Amniotic epithelial cell (primary cell): Measurements from ENCODE around the gene ELP1.
"Not testable (repeated sequence)": the region's sequence is repeated elsewhere in the genome, so short reads cannot be mapped to it uniquely, and the experiment has no call there.

ENCODE experiments used
- DNase-seq: peaks from one replicate; pipeline ENCODE4 v3.0.0-alpha.2; 2010; ENCODE audit warnings: low read depth

Gene ELP1

DNA sequence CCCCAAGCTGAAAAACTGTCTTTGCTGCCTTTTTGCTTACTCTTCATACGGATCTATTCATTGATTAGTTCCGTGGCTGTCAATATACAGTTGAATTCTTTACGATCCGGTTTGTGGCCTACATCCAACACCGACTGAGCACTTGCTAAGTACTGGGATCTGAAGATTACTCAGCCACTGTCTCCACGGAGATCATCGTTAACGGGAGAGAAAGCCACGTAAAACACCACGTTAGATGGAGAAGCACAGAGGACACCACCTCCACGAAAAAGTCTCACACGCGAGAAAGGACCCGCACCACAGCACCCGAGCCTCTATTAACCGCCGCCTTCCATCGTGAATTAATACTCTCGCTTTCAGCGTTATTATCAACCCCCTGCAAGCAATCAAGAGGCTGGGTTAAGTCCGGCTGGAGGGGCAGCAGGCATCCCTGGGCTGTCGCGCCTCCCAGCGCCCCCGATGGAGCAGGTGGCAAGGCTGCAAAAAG lies 650 bp downstream of the ELP1 start:
- DNase-seq, result peak; percentile 32

DNA sequence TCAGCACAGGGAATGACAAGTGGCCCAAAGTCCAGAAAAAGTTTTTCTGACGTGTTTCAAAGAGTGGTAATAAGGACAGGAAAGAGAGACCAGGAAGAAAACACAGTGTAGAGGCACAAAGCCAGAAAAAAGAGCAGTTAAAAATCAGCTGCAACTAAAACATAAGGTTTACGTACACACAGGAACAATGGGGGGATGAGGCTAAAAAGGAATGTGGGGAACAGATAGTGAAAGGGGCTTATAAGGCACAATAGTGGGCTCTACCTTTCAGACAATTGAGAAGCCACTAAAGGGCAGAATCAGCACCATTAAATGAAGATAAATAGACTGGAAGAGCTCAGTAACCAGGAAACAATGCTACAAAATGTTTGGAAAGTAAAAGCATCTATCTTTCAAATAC lies 5.5 kb downstream of the ELP1 start:
- no peak for DNase-seq

- DNase-seq, result no peak
These were observed 9.5 kb downstream of the ELP1 start for GRCh38 chr9:108924466-108924865.

GRCh38 chr9:108921200-108921599 lies 12.7 kb downstream of the ELP1 start:
- no peak for DNase-seq

DNA sequence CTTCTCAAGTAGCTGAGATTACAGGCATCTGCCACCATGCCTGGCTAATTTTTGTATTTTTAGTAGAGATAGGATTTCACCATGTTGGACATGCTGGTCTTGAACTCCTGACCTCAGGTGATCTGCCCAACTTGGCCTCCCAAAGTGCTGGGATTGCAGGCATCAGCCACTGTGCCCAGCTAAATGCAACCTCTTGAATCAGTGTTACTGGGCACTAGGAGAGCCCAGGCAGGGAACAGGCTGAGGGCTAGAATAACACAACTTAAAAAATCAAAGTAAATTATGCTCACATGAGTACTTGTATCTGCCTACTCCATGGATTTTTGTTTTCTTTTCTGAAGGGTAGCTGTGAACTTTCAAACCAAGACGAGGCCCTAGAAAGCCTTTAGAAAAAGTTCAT lies 13.5 kb downstream of the ELP1 start:
- DNase-seq, result not testable (repeated sequence)

DNA sequence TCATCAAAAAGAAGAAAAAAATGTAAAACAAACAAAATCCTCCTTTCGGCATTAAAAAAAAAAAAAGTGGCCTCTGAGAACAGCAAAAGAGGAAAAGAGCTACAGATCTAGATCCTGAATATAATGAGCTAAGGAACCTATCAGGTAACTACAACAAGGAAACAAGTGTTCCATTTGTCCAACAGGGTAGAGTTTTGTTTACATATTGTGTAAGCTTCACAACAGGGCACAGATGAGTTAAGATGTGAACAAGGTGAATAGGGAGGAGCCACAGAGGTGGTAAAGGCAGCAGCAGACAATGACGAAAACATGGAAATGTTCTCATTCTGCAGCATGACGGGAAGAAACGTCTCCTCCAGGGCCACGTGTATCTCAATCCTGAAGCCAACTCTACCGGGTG lies 14.4 kb downstream of the ELP1 start:
- no peak for DNase-seq

GRCh38 chr9:108913391-108913790 lies 20.5 kb downstream of the ELP1 start:
- peak; percentile 71 for DNase-seq

- no peak for DNase-seq
These were observed 22.1 kb downstream of the ELP1 start for GRCh38 chr9:108911820-108912219.

DNA sequence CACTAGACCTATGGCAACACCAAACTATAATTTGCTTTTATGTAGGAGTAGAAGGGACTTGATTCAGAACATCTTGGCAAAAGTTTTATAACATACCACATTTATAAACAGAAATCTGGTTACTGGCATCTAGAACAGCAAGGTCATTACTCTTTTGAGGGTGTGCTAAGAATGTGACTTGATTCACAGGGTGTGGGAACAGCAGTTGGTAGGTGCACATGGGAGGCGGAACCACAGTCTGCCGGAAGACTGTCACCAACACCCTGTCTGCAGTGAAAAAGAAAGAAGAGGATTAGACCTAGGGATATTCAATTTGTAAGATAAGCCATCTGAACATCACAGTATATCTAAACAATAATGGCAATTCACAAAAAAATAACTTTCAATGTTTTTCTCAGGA lies 23.0 kb downstream of the ELP1 start:
- no peak for DNase-seq

GRCh38 chr9:108910402-108910801 lies 23.5 kb downstream of the ELP1 start:
- no peak for DNase-seq

DNA sequence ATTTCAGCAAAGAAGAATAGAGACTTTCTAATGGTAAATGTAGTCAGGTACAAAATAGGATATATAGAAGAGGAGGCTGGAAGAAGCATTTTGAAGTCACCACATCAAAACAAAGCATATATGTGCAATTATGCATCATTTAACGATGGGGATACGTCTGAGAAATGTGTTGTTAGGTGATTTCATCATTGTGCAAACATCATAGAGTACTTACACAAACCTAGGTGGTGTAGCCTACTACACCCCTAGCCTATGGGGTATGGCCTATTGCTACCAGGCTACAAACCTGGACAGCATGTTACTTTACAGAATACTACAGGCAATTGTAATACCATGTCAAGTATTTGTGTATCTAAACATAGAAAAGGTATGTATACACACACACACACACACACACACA lies 28.4 kb downstream of the ELP1 start:
- no peak for DNase-seq

DNA sequence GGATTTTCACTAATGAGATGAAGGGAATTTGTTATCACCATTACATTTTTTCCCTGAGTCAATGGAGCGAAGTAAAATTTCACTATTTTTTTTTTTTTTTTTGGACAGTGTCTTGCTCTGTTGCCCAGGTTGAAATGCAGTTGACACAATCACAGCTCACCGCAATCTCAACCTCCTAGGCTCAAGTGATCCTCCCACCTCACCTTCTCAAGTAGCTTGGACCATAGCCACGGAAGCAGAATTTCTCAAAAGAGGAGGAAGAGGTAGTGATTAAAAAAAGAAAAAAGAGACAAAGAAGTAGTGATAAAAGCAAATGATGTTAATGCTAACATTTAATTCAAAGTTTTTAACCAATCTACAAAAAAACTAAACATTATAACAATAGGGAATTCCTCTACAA lies 29.8 kb downstream of the ELP1 start:
- no peak for DNase-seq

DNA sequence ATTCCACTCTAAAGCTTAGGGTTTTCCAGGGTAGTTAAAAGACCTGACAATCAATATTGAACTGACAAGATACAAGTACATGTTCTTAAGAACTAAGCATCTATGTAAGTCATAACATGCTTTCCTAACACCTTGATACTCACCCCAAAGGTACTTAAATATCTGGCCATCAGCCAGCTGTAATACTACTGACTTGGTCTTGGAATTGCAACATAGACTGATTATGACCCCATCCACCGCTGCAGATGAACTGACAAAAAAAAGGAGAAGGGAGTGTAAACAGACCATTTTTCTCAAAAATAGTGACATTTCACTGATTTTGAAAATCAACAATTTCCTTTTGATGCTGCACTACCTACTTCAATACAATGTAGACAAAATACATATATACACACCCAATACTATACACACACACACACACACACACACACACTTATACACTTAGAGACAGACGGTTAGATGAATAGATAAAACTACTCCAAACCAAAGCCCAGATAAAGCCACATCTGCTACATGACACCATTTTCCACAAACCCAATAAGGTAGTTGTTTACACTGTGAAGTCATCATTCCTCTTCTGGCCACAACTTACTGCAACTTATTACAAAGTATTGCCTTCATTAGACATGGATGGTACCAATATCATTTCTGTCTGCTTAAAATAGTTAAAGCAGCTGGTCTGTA lies 30.4 kb downstream of the ELP1 start:
- peak; percentile 7 for DNase-seq

- no peak for DNase-seq
These were observed 33.7 kb downstream of the ELP1 start for GRCh38 chr9:108900176-108900575.

GRCh38 chr9:108899023-108899695 lies 34.8 kb downstream of the ELP1 start:
- DNase-seq, result not testable (repeated sequence)

DNA sequence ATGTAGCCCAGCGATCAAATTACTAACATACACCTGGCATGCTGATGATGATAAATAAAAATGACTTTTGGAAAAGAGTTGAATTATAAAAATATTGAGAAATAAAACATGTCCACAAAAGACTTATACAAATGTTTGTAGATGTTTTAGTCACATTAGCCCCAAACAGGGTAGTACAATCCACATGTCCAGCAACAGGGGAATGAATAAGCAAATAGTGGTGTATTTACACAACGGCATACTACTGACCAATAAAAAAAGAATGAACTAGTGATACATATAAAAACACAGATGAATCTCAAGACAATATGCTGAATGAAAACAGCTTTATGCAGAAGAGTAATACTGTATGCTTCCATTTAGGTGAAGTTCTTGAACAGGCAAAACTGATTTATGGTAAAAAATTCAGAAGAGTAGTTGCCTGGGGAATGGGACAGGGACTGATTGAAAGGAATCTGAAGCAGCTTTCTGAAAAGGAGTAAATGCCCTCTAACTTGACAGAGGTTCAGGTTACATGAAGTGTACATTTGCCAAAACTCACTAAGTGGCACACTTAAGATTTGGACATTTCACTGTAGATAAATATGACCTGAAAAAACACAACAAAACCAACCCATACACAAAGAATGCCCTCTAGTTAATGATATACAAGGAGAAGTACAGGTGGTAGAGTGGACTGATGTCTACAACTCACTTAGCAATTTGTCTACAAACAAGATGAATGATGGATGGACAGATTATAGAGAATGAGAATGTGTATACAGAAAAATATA lies 36.4 kb downstream of the ELP1 start:
- no peak for DNase-seq

DNA sequence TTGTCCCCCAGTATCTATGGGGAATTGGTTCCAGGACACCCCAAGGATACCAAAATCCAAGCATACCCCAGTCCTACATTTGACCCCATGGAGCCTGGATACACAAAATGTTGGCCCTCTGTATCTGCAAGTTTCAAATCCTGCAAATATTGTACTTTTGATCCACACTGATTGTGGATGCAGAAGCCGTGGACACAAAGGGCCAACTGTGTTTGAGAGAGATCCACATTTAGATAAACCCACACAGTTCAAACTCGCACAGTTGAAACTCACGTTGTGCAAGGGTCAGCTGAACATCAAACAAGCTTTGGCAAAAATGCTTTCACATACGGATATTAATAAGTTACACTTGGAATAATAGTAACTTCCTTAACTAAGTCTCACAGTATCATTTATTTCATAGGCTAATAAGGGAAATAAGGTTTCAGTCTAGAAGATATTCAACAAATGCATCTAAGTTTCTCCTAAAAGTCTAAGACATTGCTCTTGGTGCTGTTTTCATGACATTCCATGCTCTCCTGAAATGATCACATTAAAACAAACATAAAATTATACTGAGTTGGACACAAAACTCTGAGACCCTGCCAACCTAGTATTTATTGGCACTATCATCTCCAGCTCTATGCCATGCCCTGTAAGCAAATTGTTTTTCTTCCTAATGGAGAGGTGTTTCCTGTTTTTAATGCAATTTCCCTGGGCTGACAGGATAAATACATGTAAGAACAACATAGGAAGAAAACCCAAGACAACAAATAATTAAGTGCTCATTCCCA lies 39.5 kb downstream of the ELP1 start:
- DNase-seq, result no peak

- DNase-seq, result peak; percentile 54
These were observed 44.3 kb downstream of the ELP1 start for GRCh38 chr9:108889649-108890067.

- DNase-seq, result peak; percentile 26
These were observed 47.2 kb downstream of the ELP1 start for GRCh38 chr9:108886594-108887271.

DNA sequence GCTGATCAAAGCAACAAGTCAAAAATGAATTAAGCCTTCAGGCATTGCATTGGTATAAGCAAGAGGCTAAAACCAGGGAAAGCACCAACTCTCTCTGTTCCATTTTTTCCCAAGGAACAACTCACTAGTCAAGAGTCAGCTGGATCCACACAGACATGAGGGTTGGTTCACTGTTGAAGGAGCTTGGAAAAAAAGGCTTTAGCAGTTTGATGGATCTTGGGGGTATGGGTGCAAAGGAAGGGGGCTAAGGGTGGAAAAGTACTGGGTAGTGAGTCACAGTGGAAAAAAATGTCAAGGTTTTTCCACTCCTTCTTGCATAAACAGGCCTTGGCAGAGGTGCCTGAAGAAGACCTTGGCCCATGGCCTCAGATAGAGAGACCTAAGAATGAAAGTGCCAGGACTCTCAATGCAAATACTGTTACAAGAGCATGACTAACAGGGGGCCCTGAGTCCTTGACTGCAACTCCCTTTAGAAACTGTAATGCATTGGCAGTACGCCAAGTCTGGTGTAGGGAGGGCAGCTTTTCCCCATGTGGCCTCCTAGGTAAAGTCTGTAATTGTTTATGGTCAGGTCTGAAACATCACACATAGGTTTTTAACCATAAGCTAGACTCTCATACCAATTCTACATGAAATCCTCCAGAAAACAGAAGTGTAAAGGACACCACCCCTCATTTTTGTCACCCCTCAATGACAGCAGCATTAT lies 48.1 kb downstream of the ELP1 start:
- peak; percentile 97 for DNase-seq

DNA sequence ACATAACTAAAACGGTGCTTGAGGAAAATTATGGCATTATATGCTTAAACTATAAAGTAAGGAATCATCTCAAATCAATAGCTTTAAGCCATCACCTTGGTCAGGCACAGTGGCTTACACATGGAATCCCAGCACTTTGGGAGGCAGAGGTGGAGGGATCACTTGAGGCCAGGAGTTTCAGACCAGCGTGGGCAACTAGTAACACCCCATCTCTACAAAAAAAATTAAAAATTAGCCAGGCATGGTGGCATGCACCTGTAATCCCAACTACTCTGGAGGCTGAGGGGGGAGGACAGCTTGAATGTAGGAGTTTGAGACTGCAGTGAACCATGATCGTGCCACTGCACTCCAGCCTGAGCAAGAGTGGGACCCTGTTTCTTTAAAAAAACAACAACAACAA lies 49.2 kb downstream of the ELP1 start:
- DNase-seq, result no peak
